Measurements from ENCODE around the gene TOMM34.

DNA sequence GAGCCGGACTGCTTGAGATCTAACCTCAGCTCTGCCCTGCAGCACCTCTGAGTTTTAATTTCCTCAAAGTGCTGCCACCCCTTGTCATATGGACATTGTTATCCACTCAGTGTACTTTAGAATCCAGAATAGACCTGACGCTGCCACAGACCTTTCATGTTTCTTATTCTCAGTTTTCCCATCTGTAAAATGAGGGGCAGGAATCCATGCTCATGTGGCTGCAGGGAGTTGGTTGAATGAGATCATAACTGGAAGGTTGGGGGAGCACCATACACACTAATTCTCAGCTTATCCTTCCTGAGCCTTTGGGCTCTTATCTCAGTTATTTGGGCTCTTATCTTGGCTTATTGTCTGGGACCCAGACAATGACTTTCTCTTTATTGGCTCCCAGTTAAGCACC is 48.0 kb downstream of the TOMM34 start:
- TF ChIP-seq, protein P1, sequence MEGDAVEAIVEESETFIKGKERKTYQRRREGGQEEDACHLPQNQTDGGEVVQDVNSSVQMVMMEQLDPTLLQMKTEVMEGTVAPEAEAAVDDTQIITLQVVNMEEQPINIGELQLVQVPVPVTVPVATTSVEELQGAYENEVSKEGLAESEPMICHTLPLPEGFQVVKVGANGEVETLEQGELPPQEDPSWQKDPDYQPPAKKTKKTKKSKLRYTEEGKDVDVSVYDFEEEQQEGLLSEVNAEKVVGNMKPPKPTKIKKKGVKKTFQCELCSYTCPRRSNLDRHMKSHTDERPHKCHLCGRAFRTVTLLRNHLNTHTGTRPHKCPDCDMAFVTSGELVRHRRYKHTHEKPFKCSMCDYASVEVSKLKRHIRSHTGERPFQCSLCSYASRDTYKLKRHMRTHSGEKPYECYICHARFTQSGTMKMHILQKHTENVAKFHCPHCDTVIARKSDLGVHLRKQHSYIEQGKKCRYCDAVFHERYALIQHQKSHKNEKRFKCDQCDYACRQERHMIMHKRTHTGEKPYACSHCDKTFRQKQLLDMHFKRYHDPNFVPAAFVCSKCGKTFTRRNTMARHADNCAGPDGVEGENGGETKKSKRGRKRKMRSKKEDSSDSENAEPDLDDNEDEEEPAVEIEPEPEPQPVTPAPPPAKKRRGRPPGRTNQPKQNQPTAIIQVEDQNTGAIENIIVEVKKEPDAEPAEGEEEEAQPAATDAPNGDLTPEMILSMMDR (IDR thresholded peaks at IDR 0.05 in 8 of 11, conservative IDR thresholded peaks at IDR 0.05 in 3 of 11) = no peak
- no peak for TF ChIP-seq POLR2A (IDR thresholded peaks at IDR 0.05)

Data from spleen (tissue), 7 donors.